Stimulated activated CD8-positive, alpha-beta memory T cell treated with anti-CD3 and anti-CD28 coated beads, Interleukin-12 subunit alpha, Interleukin-12 subunit beta, amount 100 ng/mL, for 24 hours (primary cell): ENCODE measurements around the gene RNF224.
A peak's percentile ranks its signal among the peaks of the same experiment; 100 is the strongest.

Experiments used
- DNase-seq: peaks from one replicate; pipeline ENCODE4 v3.0.0-alpha.2; 2020; ENCODE audit errors: extremely low read depth

RNF224 gene

DNA sequence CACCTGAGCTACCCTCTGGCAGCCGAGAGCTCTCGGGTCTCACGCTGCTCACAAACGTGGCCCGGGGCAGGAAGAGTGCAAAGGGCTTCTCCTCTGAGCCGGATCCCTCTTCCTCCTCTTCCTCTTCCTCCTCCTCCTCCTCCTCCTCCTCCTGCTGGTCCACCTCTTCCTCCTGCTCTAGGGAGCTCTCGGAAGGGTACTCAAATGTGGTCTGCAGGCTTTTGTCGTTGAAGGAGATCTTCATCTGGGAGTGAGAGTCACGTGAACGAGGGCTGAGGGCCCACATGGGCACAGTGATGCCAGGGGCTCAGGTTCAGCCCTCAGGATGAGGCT is 34.9 kb upstream of the RNF224 start:
- no peak for DNase-seq

DNA sequence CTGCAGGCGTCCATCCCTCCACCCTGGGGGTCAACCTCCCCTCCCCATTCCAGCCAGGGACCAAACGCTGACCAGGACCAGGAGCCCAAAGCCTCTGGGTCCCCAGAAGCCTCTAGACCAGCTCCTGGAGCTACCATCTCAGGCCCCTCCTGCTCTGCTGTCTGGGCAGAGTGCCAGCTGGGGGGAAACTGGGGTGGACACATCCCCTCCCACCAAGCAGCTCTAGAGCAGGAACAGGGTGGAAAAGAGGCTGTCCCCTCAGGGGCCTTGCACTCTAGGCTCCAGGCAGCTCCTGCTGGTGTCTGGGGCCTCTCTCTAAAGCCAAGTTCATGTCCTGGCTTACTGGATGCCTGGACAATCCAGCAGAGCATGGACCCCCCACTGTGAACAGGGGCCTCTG is 34.4 kb upstream of the RNF224 start:
- DNase-seq, result no peak

DNA sequence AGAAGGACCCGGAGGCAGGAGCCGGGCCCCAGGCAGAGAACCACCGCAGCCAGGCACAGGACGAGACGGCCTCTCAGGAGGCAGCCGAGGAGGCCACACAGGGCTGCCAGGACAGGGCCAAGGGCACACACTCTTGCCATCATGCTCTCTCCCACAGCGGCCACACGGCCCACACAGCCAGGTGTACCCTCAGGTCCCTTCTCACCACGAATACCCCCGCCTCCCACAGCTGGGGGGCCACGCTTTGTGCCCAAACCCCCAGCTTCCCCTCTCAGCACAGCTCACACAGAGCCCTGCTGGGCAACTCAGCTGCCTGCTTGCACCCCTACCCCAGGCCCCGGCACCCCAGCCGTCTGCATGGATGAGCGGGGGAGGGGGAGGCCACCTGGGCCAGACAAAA is 33.5 kb upstream of the RNF224 start:
- DNase-seq, result no peak

DNA sequence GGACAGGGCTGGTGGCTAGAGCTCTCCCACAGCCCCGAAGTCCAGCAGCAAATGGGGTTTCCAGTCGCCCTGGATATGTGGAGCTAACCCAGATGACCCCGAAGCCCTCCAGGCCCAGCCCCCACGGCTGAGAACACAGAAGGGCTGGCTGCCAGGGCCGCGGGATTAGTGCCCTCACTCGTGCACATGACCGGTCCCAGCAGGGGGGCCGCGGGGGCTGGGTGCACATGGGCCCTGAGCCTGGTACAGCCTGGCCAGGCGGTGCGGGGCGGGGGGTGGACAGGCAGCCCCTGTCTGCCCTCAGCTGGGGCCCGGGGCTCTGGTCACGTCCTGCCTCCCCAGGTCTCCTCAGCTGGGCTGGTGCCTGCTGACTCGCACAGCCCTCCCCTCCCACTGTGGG is 32.9 kb upstream of the RNF224 start:
- no peak for DNase-seq

GRCh38 chr9:137194909-137195308 is 32.4 kb upstream of the RNF224 start:
- DNase-seq, result no peak

DNA sequence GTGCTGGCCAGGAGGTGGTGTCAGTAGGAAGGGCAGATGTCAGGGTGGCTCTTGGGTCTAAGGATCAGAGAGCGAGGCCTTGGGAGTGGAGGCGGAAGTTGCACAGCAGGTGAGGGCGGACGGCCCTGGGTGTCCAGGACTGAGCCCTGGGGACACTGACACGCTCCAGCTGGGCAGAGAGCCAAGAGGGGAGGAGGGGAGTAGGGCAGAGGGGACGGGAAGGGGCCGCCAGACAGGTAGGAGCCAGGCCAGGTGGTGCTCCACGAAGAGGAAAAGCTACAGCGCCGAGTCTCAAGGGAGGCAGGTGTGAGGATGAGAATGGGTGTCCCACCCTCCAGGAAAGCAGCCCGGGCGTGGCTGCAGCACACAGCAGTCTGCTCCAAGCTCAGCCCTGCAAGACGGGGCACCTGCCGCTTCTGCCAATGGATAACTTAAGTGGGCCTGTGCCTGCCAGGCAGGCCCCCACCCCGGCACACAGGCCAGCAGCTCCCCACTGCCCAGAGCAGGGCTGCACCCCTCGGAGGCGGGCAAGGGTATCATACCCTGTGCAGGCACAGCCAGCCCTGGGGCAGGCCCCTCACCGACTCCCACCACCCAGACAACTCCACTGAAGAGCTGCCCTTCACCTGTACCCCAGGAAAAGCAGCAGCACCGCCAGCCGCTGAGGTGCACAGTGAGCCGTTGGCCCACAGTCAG is 31.6 kb upstream of the RNF224 start:
- DNase-seq, result no peak

GRCh38 chr9:137198051-137198901 is 29.0 kb upstream of the RNF224 start:
- no peak for DNase-seq

- DNase-seq, result no peak
Measured at GRCh38 chr9:137198902-137199283, 28.4 kb upstream of the RNF224 start.

GRCh38 chr9:137199411-137200121 is 27.7 kb upstream of the RNF224 start:
- DNase-seq, result no peak

DNA sequence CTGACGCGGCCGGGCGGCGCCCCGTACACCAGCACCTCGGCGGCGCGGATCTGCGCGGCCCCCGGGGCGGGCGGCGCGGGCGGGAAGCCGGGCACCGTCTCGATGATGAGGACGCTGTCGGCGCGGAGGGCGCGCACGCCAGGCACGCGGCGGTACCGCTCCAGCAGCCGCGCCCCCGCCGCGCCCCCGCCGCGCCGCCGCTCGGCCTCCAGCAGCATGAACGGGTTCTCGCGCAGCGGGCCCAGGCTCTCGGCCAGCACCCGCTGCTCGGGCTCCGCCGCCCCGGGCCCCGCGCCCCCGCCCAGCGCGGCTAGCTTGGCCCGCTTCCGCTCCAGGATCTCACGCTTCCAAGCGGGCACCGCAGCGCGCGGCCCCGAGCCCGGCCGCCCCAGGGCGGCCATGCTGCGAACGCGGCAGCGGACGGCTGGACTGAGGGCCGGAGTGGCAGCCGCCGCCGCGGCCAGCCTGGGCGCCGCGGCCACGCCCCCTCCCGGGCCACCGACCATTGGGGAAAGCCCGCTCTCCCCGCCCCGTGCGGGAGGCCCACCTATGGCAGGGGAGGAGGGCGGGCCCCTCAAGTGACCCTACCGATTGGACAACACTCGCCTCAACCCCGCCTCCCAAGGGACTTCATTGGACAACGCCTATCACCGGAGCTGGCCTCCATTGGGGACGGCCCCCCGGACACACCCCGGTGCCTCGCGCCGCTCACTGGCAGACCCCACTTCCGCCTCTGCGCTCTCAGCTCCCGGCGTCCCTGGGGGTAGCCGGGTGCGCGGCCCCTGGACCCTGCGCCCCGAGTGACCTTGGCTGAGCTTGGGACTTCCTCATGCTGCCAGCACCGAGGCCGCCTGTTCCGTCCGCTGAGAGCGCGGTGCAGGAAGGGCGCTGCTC is 26.7 kb upstream of the RNF224 start, which contains the start of gene TPRN:
TSS of gene TPRN (minus strand) at position 431 of the 894 bp plus-strand sequence. CDS start at position 401, 30 bp downstream.
- DNase-seq, result peak; percentile 98

DNA sequence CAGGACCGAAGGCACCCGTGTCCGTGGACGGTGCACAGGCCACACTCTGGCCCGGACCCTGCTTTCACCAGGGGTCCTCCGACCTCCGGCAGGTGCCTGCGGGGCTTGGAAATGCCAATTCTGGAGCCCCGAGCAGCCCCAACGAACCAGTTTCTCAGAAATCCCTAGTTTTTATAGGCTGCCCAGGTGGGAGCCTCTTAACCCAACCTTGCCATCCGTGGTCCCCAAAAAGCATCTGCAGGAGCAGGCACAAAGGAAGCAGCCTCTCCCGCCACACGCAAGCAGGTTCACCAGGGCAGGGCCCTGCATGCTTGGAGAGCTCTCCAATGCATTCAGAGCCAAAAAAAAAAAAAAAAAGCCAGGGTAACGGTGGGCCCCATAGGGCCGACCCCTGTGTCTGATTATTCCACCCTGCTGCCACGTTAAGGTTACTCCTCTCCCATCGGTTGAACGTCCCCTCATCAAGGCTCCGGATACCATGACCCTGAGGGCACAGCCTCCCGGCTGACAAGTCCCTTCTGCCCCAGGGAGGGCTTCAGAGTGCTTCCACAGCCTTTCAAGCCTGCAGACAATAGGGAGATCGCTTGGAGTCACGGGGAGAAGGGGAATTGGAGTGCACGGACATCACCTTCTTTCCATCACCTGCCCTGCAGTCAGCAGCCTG is 26.0 kb upstream of the RNF224 start:
- no peak for DNase-seq

- no peak for DNase-seq
Measured at GRCh38 chr9:137202966-137203365, 24.3 kb upstream of the RNF224 start.

DNA sequence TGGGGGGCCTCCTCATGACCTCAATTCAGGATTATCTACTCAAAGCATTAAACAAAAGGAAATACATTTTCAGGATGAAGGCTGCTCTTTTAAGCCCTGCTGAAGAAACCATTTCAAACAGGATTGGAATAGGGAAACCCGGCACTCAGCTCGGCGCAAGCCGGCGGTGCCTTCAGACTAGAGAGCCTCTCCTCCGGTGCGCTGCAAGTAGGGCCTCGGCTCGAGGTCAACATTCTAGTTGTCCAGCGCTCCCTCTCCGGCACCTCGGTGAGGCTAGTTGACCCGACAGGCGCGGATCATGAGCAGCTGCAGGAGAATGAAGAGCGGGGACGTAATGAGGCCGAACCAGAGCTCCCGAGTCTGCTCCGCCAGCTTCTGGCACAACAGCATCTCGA is 22.6 kb upstream of the RNF224 start:
- DNase-seq, result no peak

DNA sequence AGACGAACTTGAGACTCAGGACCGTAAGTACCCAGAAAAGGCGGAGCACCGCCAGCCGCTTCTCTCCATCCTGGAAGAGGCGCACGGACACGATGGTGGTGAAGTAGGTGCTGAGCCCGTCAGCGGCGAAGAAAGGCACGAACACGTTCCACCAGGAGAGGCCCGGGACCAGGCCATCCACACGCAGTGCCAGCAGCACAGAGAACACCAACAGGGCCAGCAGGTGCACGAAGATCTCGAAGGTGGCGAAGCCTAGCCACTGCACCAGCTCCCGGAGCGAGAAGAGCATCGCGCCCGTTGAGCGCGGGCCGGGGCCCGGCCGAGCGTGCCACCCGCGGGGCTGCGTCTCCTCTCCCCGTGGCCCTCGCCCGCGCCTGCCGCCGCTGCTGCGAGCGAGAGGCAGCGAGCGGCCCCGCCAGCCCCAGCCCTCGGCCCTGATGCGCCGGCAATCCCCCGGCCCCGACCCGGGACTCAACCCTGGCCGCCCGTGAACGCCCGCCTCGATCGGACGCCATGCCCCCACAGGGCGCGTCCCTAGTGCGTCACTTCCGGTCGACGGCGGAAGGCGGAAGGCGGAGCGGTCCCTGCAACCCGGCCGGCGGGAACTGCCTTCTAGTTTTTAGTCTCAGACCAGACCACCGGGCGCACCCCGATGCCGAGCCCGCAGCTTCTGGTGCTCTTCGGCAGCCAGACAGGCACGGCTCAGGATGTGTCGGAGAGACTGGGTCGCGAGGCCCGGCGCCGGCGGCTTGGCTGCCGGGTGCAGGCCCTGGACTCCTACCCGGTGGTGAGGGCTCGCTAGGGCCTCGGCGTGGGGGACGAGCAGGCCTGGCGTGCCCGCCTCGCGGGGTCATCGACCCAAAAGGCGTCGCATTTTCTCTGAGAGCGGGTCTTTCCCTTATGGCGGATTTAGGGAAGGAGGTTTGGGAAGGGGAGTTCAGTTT is 21.9 kb upstream of the RNF224 start, which contains the start of the genes NDOR1 and TMEM203:
TSS of gene NDOR1 (plus strand) at position 575 of the 944 bp plus-strand sequence. CDS start at position 653, 78 bp downstream.
TSS of gene TMEM203 (minus strand) at position 523 of the 944 bp plus-strand sequence. CDS start at position 289, 234 bp downstream.
- peak; percentile 93 for DNase-seq

GRCh38 chr9:137206602-137207001 is 20.7 kb upstream of the RNF224 start:
- DNase-seq, result no peak

DNA sequence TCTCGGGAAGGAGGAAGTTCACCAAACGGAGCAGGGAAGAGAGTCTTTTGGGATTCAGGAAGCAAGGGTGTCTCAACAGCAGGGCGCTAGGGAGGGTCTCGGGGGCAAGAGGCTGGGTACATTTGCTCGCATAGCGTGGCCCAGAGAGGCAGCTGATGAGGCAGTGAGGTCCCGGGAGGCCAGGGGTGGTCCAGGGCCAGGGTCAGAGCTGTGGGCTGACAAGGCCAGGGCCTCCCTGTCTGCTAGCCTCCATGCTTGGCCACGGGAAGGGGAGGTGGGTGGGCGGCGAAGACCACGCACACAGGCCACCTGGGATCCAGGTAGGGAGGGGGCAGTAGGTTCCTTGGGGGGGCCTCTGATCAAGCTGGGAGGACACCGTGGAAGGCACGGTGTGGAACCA is 15.8 kb upstream of the RNF224 start:
- DNase-seq, result no peak

GRCh38 chr9:137212520-137212919 is 14.8 kb upstream of the RNF224 start:
- no peak for DNase-seq

- DNase-seq, result no peak
Measured at GRCh38 chr9:137213160-137214060, 13.9 kb upstream of the RNF224 start.

DNA sequence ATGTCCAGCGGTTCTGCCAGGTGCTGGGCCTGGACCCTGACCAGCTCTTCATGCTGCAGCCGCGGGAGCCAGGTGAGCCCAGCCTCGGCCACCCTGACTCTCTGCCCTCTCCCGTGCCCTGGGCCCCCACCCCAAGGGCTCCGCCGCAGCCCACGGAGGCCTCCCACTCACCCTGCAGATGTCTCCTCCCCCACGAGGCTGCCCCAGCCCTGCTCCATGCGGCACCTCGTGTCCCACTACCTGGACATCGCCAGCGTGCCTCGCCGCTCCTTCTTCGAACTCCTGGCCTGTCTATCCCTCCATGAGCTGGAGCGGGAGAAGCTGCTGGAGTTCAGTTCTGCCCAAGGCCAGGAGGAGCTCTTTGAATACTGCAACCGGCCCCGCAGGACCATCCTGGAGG is 12.7 kb upstream of the RNF224 start:
- DNase-seq, result no peak
